ENCODE data around the gene NHEJ1.

Gene NHEJ1

DNA sequence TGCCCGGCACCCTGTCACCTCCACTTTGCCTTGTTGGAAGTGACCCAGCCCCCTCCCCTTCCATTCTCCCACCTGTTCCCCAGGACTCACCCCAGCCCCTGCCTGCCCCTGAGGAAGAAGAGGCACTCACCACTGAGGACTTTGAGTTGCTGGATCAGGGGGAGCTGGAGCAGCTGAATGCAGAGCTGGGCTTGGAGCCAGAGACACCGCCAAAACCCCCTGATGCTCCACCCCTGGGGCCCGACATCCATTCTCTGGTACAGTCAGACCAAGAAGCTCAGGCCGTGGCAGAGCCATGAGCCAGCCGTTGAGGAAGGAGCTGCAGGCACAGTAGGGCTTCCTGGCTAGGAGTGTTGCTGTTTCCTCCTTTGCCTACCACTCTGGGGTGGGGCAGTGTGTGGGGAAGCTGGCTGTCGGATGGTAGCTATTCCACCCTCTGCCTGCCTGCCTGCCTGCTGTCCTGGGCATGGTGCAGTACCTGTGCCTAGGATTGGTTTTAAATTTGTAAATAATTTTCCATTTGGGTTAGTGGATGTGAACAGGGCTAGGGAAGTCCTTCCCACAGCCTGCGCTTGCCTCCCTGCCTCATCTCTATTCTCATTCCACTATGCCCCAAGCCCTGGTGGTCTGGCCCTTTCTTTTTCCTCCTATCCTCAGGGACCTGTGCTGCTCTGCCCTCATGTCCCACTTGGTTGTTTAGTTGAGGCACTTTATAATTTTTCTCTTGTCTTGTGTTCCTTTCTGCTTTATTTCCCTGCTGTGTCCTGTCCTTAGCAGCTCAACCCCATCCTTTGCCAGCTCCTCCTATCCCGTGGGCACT is 21.9 kb upstream of the NHEJ1 start:
- no peak for DNase-seq

DNA sequence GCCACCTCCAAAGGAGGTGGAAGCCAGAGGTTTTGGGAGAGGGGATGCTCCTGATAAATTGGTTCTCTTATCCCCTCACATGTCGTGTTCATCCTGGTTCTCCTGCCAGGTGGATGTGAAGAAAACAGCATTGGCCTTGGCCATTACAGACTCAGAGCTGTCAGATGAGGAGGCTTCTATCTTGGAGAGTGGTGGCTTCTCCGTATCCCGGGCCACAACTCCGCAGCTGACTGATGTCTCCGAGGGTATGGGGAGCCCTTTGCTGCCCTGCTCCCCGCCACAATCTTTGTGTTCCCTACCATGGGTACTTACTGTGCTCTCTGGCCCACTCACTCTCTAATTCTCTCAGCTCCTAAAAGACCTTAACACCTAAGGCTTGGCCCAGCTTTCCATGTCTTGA is 20.9 kb upstream of the NHEJ1 start:
- DNase-seq = no peak

DNA sequence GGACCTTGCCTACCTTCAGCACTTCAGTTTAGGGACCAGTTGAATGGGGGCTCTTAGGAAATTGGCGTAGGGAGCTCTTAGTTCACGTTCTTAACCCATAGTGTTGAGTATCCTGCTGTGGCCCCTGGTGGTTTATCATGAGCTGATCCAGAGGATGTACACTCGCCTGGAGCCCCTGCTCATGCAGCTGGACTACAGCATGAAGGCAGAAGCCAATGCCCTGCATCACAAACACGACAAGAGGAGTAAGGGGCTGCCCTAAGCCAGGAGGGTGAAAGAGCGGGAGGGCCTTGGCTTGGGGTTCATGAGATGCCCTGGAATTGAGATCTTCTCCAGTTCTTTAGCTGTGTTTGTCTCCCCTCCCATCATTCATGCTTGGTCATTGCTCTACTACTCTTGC is 20.3 kb upstream of the NHEJ1 start:
- DNase-seq = no peak

DNA sequence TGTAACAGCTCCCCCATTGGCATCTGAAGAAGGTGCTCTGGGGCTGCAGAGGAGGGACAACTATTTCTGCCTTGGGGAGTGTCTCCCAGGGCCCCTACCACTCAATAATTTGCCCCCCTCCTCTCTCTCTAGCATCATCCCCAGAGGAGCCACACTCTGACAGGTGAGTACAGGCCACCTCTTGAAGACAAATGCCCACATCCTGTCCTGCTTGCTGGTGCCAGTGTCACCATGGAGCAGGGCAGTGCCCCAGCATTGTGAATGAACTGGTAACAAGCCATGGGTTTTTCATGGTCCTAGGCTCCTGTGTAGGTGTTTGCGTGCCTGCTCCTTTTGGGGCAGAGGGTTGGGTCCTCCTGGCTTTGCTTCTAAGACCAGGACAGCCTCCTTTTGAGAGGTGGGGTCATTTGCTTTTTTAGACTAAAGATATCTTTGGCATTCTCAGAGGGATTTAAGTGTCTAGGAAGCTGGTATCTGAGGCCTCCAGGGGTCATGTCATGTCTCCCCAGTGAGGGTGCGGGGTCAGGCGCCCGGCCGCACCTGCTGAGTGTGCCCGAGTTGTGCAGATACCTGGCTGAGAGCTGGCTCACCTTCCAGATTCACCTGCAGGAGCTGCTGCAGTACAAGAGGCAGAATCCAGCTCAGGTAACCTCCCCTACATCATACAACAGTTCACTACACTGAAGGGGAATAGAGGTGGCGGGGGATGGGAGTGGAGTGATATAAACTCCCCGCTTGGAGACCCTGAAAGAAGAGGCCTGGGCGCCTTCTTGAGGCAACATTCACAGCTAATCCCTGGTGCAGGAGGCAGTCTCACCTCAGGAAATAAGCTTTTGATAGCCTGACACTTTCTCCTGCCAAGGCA is 19.2 kb upstream of the NHEJ1 start:
- DNase-seq = no peak

DNA sequence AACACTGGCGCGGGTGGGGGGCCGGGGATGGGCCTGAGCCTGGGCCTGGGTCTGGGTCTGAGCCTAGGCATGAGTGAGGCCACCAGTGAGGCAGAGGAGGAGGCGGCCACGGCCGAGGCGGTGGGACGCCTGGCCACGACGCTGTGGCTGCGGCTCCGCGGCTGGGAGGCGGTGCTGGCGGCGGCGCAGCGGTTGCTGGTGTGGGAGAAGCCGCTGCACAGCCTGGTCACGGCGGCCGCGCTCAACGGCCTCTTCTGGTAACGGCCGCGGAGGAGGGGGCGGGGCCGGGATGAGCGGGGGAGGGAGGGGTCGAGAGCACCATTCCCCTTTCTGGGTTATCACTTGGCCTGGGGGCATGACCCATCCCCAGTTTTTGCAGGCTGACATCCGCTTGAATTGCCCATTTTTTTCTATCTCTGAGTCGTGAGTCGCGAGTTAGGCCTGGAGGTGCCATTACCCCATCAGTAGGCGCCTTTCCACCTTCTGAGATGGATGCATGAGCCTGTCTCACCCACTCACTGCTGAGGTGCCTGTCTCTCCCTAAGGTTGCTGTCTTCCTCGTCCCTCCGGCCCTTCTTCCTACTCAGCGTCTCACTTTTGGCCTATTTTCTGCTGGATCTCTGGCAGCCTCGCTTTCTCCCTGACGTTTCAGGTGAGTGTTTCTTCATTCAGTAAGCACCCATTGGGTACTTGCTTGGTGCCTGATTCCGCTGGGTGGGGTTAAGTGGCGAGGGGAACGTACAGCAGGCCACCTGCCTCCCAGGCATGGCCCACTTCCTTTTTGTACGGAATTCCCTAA is 18.0 kb upstream of the NHEJ1 start:
- peak in 1 of 4 experiments; percentile 47 for DNase-seq

DNA sequence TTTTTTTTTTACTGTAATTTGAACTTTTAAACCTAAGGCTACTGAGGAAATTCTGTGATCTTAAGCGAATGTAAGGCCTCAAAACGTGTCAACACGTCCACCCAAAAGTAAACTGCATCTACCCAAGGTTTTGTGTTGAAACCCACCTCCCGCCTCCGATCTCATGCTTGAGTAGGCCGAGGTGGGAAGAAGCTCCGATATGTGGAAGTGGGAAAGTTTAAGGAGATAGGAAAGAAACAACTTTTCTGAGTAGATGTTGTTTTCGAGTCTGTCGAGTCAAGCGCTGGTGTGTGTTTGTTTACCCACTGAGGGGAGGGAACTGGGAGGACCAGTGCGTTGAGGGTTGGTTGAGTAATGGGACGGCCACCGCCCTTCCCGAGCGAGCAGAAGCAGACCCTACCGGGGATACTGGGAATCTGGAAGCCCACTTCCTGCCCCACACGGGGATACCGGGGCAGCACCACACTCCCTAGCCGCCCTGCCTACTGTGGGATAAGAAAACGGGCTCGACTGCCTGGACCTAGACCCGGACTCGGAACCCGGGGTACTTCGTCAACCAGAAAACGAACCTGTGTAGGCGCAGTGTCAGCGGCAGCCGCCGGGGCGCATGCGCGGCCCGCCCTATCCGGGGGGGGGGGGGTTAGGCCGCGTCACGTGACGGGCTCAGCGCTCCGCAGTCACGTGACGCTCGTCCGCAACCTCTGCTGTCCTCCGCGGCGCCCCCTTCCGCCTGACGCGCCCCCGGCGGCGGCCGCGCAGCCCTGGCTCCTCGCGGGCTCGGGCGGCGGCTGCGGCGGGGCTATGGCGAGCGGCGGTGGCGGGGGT is 17.1 kb upstream of the NHEJ1 start, which contains the start of gene RETREG2:
Gene RETREG2 (plus strand): TSS at position 724 of the 825 bp plus-strand sequence. CDS start 78 bp downstream, at position 802.
- DNase-seq = peak; percentile 50 to 77 (median 69)

DNA sequence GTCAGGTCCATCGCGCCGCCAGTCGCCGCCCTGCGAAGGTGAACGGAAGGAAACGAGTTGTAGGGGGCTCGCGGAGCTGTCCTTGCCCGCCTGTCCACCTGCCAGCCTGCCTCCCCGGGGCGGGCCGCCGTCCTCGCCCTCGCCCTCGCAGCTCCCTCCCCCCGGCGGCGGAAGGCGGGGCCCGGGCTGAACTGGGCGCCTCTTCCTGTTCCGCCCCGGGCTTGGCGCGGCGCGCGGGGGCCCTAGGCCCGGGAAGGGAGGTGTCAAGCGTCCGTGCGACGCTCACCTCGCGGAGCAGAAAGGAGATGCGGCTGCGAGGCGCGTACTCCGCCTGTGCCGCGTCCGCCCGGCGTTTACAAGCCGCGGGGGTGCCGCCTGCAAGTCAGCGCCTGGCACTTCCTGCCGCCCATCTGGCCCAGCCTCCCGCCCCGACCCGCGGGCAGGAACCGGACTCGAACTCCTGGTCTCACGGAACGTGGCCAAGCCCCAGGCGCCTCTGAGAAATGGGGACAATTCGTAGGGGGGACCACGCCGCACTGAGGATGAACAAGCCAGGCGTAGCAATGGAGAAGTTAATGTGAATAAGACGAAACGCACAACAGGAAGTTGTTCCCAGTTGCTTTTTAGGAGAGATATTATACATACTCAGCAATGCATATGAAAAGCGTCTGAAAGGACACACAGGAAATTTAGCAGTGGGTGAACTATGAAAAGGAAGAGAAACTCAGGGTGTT is 16.4 kb upstream of the NHEJ1 start, which contains the start of gene CNPPD1:
Gene CNPPD1 (minus strand): TSS at position 108 of the 734 bp plus-strand sequence. CDS start 97 bp downstream, at position 11.
- DNase-seq = peak; percentile 53 to 87 (median 72)

DNA sequence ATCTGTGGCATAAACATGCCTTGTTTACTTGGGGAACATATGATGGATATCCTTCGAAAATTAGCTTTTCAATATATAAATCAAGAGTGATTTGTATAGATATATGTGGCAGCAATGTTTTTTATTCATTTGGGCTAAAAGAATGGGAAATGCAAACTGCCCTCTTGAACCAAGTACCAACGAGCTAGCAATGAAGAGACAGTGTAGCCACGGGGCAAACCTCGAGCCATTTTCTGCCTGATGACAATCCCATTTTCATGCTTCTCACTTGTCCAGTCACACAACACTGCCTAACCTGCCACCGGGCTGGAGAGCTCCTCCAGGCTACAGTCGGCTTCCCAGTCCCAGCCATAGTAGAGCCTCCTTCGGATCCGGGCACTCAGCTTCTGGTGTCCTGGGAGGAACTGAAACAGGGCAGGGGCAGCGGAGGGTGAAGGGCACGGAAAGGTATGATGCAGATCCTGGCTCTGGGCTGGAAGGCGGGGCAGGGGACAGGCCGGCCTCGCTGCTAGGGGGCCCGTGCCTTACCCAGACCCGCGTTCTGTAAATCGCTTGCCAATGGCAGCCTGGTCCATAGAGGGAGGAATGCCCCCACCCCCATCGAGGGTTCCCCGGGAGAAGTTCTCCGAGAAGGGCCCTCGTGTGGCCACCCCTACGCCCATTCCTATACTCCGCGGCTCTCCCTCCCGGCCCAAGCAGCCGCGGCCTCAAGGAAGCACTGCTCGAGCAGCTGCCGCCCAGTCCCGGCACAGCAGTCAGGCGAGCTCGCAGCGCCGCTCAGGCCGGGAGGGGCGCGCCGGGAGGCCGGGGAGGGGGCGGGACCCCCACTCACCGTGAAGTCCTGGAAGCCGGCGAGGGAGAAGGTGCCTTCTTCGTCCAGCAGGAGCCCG is 15.6 kb upstream of the NHEJ1 start:
- DNase-seq = peak in 1 of 4 experiments; percentile 35

DNA sequence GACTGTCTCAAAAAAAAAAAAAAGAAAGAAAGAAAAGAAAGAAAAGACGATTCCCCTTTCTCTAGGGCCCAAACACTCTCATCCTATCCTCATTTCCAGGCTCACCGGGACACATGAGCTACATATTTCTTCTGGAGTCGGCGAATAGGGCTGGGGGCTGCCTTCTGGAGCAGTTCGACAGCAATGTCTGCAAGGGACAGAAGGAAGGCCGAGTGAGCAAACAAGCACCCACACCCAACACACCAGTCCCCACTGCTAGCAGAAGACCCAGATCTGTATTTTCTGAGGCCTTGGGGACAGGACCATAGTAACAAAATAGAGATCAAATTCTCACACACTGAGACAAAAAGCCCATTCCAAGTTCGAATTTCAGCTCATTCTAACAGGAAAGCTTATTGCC is 14.9 kb upstream of the NHEJ1 start:
- DNase-seq = no peak

DNA sequence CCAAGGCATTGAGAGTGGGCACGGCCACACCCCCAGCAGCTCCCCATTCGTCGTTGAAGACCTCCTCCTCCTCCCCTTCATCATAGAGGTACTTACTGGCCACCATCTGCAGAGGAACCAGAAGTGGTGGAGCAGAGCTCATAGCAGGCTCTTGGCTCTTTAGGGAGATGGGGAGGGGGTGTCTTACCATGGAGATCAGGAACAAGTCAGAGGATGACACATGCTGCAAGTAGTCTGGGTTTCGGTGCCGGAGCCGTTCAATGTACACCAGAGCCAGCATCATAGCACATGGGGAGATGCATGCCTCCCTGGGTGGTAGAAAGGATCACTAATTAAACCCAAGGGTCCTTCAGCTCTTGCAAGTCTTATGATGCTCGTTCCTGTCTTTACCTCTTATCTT is 14.2 kb upstream of the NHEJ1 start:
- DNase-seq = no peak

DNA sequence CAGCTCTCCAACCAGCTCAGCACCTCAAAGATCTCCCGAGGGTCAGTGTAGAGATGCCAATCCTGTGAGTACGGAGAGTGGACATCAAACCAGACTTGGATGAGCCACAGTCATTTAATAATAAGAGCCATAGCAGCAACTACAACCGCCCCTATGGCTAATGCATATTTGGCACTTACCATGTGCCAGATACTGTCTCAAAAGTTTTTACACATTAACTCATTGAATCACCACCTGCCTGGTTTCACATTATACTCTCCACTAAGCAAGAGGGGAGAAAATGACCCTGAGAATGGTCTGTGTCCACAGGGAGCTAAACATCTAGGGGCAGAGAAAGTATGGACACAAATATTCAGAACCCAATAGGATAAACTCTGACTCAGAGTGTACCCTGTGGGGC is 13.5 kb upstream of the NHEJ1 start:
- DNase-seq = no peak

DNA sequence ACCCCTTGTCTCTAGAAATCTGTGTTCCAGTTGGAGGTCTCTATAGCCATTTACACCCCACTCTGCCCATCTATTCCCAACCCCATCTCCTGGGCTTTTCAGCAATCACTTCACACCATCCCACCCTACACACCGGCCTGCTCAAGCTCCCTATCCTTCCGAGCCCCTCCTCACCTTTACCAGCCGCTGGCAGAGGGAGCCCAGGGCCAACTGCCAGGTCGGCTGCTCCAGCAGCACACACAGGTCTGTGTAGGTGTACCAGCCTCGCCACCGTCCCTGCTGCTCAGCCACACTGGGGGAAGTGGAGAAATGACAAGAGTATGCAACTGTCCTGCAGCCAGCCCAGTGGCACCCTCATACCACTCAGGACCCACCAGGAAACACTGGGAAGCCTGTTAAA is 12.6 kb upstream of the NHEJ1 start:
- DNase-seq = no peak

DNA sequence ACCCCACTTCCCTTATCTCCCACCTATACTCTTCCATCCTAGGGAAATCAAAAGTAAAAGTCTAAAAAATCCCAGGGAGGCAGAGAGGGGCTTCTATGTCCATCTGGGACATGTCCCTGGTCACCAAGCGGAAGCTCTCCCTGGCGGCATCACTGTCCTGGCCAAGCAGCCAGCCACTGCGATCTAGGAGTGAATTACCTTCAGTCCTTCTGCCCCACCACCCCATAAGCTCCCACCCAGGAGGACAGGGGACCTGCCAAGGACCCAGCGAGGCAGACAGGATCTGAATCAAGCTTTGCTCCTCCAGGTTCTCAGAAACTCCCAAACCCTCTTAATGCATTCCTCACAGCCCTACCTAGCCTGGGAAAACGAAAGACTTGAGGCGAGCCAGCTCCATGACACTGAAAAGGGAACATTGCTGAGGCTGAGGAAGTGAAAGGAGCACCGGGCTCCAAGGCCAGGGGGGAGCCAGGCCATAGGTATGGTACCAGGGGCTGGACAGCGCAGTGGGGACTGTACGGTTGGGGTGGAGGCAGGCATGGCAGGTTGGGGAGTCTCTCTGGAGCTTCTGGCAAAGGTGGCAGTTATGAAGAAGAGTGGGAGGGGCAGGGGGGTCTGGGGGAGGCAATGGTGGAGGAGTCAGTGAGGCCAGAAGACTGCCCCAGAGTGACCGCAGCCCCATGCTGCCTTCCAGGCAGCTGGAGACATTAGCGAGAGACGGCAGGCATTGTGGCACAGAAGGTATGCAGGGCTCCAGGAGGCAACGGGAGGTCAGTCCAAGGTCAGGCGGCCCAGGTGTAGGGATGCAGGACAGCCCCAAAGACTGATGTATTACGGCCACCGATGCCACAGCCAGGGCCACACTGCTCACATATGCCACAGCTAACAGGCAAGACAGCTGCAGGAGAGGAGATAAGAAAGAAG is 11.9 kb upstream of the NHEJ1 start:
- no peak for DNase-seq

DNA sequence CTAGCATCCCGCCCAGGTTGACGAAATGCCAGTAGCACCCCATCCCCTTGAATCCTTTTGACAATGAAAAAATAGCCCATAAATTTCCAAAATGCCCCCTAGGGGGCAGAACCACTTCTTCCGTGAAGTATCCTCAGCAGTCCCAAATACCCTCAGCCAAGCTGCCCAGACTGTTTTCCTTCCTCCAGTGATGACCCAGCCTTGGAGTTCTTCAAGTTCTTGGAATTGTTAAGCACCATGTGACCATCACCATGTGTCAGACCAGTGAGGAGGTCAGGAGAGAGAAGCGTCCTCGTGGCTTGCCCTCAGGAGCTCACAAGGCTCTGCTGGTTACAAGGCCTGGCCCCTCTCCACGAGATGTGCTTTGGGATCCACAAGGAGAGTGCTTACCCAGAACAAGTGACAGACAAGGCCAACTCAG is 10.6 kb upstream of the NHEJ1 start:
- DNase-seq = no peak

DNA sequence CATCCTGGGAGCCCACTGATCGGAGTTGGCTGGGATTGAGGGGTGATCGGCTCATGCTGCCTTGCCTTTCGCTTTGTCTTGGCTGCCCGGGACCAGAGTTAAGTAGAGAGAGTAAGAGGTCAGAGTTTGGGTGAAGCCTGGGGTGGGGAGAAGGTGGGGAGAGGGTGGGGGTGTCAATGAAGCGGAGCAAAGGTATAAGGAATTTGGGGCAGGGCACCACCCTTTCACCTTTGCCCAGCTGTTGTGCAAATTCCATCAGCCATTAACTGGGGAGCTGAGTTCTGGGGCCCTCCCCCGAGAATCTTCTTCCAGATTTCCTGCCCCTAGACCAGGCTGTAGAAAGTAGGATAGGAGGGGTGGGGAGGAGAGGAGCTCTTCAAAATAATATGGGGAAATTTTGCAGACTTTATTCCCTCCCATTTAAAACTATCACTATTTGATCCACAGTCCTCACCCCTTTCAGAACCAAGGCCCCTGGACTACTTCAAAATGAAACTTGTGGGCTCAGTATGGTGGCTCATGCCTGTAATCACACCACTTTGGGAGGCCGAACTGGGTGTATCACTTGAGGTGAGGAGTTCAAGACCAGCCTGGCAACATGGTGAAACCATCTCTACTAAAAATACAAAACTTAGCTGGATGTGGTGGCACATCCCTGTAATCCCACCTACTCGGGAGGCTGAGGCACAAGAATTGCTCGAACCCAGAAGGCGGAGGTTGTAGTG is 9.5 kb upstream of the NHEJ1 start, which contains the start of gene SLC23A3:
Gene SLC23A3 (minus strand): TSS at position 100 of the 725 bp plus-strand sequence. CDS start 45 bp downstream, at position 55.
- DNase-seq = no peak

DNA sequence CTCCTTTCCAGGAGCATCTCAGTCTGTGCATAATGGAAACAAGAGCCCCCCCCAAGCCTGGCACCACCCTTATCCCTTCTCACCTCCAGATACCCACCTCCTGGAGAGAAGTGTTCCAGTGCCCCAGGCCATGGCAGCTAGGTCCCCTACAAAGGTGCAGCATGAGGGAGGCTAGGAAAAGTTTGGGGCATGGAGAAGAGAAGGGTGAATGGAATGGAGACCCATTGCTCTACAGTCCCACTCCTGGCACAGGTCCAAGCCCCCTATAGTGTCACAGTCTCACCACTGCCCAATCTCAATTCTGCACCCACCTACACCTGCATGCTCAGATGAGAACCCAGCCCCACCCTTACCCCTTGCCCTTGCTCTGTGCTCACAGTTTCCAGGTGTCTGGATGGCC is 8.3 kb upstream of the NHEJ1 start:
- DNase-seq = no peak

DNA sequence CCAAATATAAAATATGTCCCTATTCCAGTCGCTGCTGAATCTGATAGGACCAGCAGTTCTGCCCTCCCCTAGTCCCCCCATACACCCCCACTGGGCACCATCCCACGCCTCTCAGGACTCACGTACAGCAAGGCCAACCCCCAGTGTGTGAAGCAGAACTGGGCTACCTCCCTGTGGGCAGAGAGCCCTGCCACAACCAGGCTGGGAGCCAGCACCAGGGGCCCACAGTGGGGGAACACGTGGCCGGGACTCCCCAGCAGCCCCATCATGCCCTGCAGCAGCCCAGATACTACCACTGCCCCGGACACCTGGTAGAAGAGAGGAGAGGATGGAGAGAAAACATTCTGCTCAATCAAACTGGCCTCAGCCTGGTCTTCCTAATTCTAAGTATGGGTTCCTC is 7.9 kb upstream of the NHEJ1 start:
- no peak for DNase-seq

DNA sequence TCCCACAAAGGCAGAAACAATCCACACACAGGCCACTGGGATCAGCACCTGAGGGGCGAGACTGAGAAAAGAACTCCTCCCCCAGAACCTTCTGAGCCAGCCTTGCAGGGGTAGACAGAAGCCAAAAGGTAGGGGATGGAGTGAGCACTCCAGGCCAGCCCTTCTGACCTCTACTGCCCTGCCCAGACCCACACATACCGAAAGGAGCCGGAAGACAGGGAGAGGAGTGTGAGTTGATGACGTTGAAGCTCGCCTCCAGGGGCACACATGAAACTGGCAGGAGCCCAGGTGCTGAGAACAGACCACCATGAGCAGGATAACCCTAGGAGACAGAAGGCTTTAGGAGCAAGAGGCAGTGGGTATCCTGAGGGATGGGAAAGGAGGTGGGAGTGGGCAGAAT is 7.4 kb upstream of the NHEJ1 start:
- DNase-seq = no peak

All from activated naive CD4-positive, alpha-beta T cell (primary cell).